GM11168 (cell line): ENCODE results near the gene SLC26A1.

Source experiments
- in situ Hi-C: fragments of 300-500 bp; cut with MboI; formaldehyde crosslinking; loops from one replicate; pipeline ENCODE4 v1.12.0; 2022; ENCODE audit warnings: low sequenced_read_pairs; ENCODE audit not compliant: unreplicated experiment

SLC26A1 gene, protein sequence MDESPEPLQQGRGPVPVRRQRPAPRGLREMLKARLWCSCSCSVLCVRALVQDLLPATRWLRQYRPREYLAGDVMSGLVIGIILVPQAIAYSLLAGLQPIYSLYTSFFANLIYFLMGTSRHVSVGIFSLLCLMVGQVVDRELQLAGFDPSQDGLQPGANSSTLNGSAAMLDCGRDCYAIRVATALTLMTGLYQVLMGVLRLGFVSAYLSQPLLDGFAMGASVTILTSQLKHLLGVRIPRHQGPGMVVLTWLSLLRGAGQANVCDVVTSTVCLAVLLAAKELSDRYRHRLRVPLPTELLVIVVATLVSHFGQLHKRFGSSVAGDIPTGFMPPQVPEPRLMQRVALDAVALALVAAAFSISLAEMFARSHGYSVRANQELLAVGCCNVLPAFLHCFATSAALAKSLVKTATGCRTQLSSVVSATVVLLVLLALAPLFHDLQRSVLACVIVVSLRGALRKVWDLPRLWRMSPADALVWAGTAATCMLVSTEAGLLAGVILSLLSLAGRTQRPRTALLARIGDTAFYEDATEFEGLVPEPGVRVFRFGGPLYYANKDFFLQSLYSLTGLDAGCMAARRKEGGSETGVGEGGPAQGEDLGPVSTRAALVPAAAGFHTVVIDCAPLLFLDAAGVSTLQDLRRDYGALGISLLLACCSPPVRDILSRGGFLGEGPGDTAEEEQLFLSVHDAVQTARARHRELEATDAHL

DNA sequence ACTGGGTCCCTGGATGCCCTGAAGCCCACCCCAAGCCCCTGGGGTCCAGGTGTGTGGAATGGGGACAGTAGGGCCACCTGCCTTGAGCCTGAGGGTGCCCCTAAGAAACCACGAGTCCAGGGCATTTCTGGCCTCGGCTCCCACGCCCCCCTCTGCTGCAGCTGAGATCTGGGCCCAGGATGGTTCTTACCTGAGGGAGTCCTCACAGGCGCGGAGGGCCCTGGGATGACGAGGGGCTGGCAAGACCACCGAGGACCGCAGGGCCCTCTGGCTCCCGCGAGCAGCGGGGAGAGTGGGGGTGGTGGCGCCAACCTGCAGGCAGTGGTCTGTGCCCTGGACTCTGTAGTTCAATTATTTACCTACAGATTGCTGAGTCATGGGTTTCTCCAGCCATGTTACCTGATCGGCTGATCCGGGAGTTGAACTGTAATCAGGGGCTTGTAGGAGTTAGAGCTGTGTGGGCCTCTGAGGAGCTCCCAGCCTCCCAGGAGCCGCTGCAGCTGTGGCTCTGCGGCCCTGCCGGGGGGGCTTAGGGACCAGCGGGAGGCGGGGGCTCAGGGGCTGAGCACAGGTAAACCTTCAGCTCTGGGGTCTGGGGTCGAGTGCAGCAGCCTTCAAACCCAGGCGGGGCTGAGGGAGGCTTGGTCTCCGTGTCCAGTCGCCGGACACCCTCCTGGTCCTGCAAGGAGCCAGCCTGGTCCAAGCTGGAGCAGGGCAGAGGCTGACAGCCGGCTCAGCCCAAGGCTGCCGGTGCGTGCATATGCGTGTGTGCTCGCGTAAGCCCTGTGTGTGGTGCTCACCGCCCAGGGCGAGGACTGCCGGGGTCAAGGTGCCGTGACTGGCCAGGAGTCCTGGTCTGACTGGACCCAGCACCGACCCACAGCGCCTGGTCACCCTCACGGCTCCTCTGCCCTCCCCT, at the start of gene SLC26A1:
TSS of gene SLC26A1 (minus strand) at position 294 of the 919 bp plus-strand sequence. CDS start 1,701 bp downstream, outside the sequence.
- in situ Hi-C loops: no loop called here

GRCh38 chr4:1042352-1043055, 49.3 kb upstream of the SLC26A1 start:
- in situ Hi-C loops: no loop called here

- in situ Hi-C loops: no loop called here
These were observed 48.7 kb upstream of the SLC26A1 start for GRCh38 chr4:1041936-1042330.

DNA sequence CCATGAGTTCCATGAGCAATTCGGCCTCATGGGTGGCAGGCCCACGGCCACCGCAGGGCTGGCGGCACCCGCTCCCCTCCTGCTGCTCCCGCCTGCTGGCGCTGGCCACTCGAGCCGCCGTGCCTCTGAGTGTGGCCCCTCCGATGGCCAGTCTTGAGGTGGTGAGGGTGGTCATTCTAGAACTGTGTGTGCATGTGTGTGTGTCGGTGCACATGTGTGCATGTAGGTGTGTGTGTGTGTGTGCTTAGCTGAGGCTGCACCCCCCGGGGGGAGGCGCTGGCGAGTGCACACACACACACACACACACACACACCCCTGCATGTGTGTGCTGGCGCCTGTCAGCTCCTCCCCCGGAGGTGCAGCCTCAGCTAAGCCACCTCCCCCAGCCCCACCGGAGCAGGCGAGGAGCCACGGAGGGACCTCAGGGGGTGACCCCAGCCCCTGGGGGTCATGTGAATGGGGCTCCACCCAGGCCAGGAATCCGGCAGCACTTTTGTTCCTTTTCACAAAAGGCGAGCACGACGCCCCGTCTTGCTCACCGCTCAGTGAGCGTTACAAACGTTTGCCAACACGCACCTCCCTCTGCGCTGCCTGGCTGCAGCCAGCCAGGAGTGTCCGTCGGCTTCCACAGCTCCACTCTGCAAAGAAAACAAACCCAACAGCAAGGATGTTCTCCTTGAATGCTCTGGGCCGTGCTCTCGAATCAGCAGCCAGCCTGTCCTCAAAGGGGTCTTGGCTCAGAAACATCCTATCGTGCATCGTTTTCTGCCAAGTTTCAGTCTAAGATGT, 48.1 kb upstream of the SLC26A1 start:
- in situ Hi-C loops: no loop called here

DNA sequence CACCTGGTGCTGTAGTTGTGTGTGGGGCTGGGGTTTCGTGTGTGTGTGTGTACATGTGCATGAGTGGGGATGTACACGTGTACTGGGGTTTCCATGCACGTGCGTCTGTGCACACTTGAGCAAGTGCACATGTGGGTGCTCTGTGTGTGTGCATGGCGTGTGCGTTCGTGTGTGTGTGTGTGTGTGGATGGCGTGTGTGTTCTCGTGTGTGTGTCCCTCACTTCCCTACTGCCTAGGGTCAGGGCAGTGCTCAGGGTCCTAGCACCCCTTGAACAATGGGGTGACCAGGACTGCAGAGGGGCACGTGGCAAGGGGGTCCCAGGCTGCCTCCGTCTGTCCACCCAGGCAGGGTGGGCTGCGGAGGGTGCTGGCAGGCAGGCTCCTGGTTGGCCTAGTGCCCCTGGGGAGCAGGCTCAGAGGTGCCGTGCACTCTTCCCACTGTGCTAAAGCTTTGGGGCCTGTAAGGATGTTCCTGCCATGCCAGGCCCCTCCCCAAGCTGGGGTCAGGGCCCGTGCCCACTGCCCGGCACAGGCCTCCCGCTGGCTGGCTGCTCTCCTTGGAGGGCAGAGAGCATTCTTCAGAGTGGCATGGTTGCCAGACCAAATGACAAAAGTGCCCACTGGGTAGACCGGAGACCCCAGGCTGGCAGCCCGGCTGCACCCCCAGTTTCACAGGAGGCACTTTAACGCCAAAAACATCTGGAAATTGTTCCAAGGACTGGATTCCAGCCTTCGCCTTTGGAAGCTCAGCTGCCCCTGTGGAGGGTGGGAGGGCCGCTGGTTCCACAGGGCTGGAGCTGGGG, 47.3 kb upstream of the SLC26A1 start:
- in situ Hi-C loops: no loop called here

- in situ Hi-C loops: no loop called here
These were observed 46.5 kb upstream of the SLC26A1 start for GRCh38 chr4:1039493-1040343.

DNA sequence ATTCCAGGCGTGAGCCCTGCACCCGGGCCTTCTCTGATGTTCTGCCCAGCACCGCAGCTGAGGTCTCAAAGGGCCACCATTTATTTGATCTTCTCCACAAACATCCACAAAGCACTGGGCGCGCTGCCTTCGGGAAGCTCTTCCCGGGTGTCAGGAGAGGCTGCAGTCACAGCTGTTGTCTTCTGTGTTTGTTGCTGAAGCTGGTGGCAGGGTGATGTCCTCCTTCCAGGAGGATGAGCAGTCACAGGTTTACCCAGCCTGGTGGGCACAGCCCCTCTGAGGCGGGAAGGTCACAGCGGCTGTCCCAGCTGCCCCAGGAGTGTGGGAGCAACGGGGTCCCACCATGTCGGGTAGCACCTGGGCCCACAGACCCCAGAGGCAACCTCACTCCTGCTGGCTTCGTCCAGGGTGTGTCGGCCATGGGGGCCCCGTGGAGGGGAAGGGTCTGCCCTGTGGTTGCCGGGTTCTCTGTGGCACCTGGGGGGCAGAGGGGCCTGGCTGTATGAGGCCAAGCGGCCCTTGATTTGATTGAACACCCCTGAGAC, 45.8 kb upstream of the SLC26A1 start:
- in situ Hi-C loops: no loop called here

GRCh38 chr4:1036976-1037810, 44.0 kb upstream of the SLC26A1 start:
- in situ Hi-C loops: no loop called here

DNA sequence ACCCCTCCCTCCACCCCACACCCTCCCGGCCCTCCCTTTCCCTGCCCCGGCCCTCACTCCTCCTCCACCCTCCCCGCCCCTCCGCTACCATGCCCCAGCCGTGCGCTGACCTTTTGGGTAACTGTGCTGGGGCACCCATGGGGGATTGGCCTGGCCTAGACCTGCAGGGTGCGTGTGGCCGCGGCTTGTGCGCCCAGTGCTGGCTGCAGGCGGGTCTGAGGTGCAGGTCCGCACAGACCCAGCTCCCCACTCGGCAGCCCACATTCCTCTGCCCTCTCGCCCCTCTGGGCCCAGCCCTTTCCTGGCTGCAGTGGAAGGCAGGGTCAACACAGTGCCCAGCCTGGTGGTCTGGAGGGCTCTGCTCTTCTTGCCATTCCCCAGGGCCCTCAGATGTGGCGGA, 42.9 kb upstream of the SLC26A1 start:
- in situ Hi-C loops: no loop called here

DNA sequence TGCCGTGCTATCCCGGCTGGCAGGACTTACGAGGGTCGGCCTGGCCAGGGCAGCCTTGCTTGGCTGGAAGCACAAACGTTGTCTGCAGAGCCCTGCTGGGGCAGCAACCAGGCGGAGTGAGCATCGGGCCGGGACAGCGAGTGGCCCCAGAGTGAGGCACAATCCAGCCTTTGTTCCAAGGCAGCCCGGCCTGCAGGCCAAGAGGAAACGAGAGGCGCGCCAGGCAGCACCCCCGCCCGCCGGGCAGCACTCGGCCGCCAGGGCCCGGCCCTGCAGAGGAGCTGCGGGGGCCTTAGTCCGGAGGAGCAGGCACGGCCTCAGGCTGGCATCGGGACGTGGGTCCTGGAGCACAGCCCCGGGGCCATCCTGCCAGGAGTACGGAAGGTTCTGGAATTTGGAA, 42.3 kb upstream of the SLC26A1 start:
- in situ Hi-C loops: no loop called here

DNA sequence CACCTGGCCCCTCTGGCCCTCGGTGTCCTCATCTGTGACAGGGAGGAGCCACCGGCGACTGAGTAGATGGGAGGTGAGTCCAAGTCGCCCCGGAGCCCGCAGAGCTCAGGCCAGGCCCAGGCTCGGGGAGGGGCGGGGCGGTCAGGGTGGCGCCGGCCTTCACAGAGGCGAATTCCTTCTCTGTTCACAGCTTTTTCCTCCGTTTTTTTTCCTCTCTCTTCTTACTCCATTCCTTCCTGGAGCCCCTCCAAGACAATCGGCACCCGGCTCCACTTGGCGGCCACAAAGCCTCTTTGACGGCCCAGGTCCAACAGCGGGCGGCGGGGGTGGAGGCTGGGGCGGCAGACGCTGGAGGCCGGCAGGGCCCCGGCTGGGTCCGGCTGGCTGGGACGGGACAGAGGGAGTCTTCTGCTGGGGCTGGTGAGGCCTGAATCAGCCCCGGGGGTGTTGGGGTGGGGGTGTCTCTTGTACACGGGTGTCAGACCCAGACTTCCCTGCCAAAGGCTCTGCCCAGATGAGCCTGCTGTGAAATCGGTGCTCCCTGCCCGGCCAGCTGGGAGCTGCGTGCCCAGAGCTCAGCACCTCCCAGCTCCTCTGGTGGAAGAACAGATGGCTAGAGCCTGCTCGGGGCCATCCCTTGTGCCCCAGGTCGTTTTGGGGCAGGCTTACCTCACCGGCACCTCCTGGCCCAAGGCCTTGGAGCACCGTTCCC, 40.8 kb upstream of the SLC26A1 start:
- in situ Hi-C loops: no loop called here

GRCh38 chr4:1032861-1033260, 39.7 kb upstream of the SLC26A1 start:
- in situ Hi-C loops: no loop called here

GRCh38 chr4:1031956-1032795, 39.0 kb upstream of the SLC26A1 start:
- in situ Hi-C loops: no loop called here

DNA sequence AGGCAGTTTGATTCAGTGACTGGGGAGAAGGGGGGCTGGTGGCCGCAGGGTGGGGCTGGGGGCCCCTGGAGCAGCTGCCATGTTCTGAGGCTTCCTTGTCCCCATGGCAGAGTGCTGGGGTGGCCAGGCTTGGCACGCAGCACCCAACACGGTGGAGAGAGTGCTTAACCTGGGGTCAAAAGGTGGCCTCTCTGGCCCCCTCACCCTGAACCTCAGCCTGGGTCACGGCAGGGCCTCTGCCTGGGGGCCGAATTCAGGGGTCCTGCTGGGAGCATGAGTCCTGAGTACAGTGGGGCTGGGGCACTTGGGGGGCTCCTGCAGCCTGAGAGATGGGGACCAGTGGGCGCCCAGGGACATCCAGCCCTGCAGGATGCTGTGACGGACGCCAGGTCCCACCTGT, 38.1 kb upstream of the SLC26A1 start:
- in situ Hi-C loops: no loop called here

DNA sequence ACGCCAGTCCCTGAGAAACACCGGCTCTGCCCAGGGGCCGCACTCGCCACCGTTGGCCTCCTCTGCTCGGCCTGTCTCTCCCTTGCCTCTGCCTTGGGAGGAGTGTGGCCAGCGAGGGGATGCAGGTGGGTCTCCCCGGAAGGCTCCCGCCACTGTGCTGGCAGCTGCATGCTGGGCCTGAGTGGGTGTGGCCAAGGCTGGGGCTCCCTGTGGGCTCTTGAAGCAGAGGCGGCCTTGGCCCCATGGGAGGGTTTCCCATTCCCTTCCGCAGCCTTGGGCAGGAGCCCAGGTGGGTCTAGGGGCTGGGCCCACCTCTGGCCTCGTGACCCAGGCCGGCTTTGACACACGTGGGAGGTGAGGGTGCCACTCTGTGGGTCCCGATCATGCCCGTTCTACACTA, 37.4 kb upstream of the SLC26A1 start:
- in situ Hi-C loops: no loop called here
